Endometrium (tissue), 2 donors: ENCODE results near the gene HHEX.
"Not testable (repeated sequence)": the region's sequence is repeated elsewhere in the genome, so short reads cannot be mapped to it uniquely, and the experiment has no call there.

Source experiments
- FAIRE-seq: peaks from 2 replicates; lab custom pipeline; 2012; peaks lifted over from hg19 to GRCh38; lab: Jason Lieb, UNC
- donor health status: control.
- donor health status: control.

The HHEX gene

GRCh38 chr10:92737484-92737883, 47.7 kb downstream of the HHEX start:
- no peak for FAIRE-seq

DNA sequence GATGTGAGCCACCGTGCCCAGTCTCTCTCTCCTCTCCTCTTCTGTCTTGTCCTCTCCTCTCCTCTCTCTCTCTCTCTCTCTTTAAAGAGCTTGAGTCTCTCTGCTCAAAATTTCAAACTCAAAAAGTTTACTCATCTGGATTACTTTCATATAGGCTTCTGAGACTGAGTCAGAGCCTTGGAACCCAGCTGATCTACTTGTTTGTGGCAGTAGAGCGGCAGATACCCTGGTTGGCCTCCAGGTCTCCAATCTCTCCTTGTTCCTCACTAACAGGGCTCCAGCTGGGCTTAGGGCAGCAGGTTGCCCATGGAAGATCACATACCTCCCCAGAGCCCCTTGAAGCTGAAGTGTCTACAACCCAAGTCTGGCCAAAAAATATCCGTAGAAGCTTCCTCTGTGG, 51.0 kb downstream of the HHEX start:
- FAIRE-seq = no peak

- not testable (repeated sequence) for FAIRE-seq
Measured at GRCh38 chr10:92741741-92742140, 52.0 kb downstream of the HHEX start.

GRCh38 chr10:92742331-92743228, 52.8 kb downstream of the HHEX start:
- FAIRE-seq = no peak
